HepG2 (cell line): ENCODE results near the gene CXCR5. TPM values are rescaled to one million over a fixed set of nuclear protein-coding genes. Genes with fewer than 3 reads are reported as not detected.

Experiments
- ATM ChIP-seq: fragments of 450-650 bp; IDR thresholded peaks from 2 replicates; pipeline ENCODE4 v1.7.1; 2017; ENCODE audit warnings: mild to moderate bottlenecking, borderline replicate concordance
- CCDC6 ChIP-seq: sonication (generic); formaldehyde crosslinking; IDR thresholded peaks from 2 replicates; pipeline ENCODE4 v1.8.1; 2022; ENCODE audit warnings: mild to moderate bottlenecking, missing genetic modification reagents, moderate library complexity
- ELF3 ChIP-seq: IDR thresholded peaks from 2 replicates; pipeline ENCODE4 v1.6.1; 2016; ENCODE audit warnings: missing genetic modification reagents, missing compliant biosample characterization
- EP300 ChIP-seq, 3 experiments: sonication (generic) in 1 of 3; formaldehyde crosslinking in 1 of 3; IDR thresholded peaks; 2 replicates each; pipeline versions ENCODE4 v1.5.1 to v1.6.1; 2011 to 2020; ENCODE audit warnings: low read depth in 2 of 3, low read length in 2 of 3, borderline replicate concordance in 1 of 3, improper control_type of control experiment in 1 of 3, mild to moderate bottlenecking in 1 of 3, missing genetic modification reagents in 1 of 3, moderate library complexity in 1 of 3
- ESRRA ChIP-seq: sonication (generic); formaldehyde crosslinking; IDR thresholded peaks from 2 replicates; pipeline ENCODE4 v1.5.1; 2020; ENCODE audit warnings: mild to moderate bottlenecking, low read depth, missing genetic modification reagents
- HOXD1 ChIP-seq: sonication (generic); formaldehyde crosslinking; IDR thresholded peaks from 2 replicates; pipeline ENCODE4 v1.5.0; 2020; ENCODE audit warnings: missing genetic modification reagents
- MED1 ChIP-seq: sonication (generic); formaldehyde crosslinking; IDR thresholded peaks from 2 replicates; pipeline ENCODE4 v1.4.0; 2020; ENCODE audit warnings: missing genetic modification reagents
- NCOR1 ChIP-seq: fragments of 200-600 bp; sonication (generic); IDR thresholded peaks from 2 replicates; pipeline ENCODE4 v1.7.0; 2017; ENCODE audit warnings: antibody characterized with exemption, low read length, borderline replicate concordance
- NR2F2 ChIP-seq: IDR thresholded peaks from 2 replicates; pipeline ENCODE4 v1.6.1; 2012; ENCODE audit warnings: low read depth, inconsistent platforms, borderline replicate concordance
- PBX3 ChIP-seq: sonication (generic); formaldehyde crosslinking; IDR thresholded peaks from 2 replicates; pipeline ENCODE4 v1.8.1; 2023; ENCODE audit warnings: missing genetic modification reagents, inconsistent platforms, borderline replicate concordance
- PCBP1 ChIP-seq: fragments of 200-400 bp; formaldehyde crosslinking; IDR thresholded peaks from 2 replicates; pipeline ENCODE4 v1.6.1; 2017; ENCODE audit warnings: mild to moderate bottlenecking, low read depth, low read length, borderline replicate concordance
- POLR2G ChIP-seq: fragments of 200-400 bp; formaldehyde crosslinking; IDR thresholded peaks from 2 replicates; pipeline ENCODE4 v1.6.1; 2018; ENCODE audit warnings: mild to moderate bottlenecking, low read depth, low read length, moderate library complexity
- YY1 ChIP-seq: IDR thresholded peaks from 2 replicates; pipeline ENCODE4 v1.6.1; 2011; ENCODE audit warnings: low read length, low read depth, moderate library complexity, mild to moderate bottlenecking; ENCODE audit not compliant: insufficient read depth, insufficient replicate concordance
- ZC3H13 ChIP-seq: sonication (generic); formaldehyde crosslinking; IDR thresholded peaks from 2 replicates; pipeline ENCODE4 v1.8.1; 2023; ENCODE audit warnings: mild to moderate bottlenecking, missing genetic modification reagents, moderate library complexity
- ZMYM4 ChIP-seq: sonication (generic); formaldehyde crosslinking; IDR thresholded peaks from 2 replicates; pipeline ENCODE4 v1.8.1; 2023; ENCODE audit warnings: mild to moderate bottlenecking, missing genetic modification reagents
- ZNF234 ChIP-seq: sonication (generic); formaldehyde crosslinking; conservative IDR thresholded peaks from 2 replicates; pipeline ENCODE4 v1.5.1; 2020; ENCODE audit warnings: mild to moderate bottlenecking, missing genetic modification reagents
- ZNF264 ChIP-seq: sonication (generic); formaldehyde crosslinking; IDR thresholded peaks from 2 replicates; pipeline ENCODE4 v1.4.0; 2020; ENCODE audit warnings: missing genetic modification reagents
- ZNF282 ChIP-seq: fragments of 450-650 bp; IDR thresholded peaks from 2 replicates; pipeline ENCODE4 v1.6.1; 2018; ENCODE audit not compliant: partially characterized antibody
- ZNF292 ChIP-seq: sonication (generic); formaldehyde crosslinking; IDR thresholded peaks from 2 replicates; pipeline ENCODE4 v1.8.1; 2022; ENCODE audit warnings: mild to moderate bottlenecking, low read depth, missing genetic modification reagents, borderline replicate concordance
- ZNF629 ChIP-seq: sonication (generic); formaldehyde crosslinking; conservative IDR thresholded peaks from 2 replicates; pipeline ENCODE4 v1.5.0; 2020; ENCODE audit warnings: missing genetic modification reagents
- ZNF780A ChIP-seq: sonication (generic); formaldehyde crosslinking; IDR thresholded peaks from 2 replicates; pipeline ENCODE4 v1.8.0; 2022; ENCODE audit warnings: mild to moderate bottlenecking, missing genetic modification reagents, moderate library complexity
- ZSCAN21 ChIP-seq: sonication (generic); formaldehyde crosslinking; IDR thresholded peaks from 2 replicates; pipeline ENCODE4 v1.8.0; 2022; ENCODE audit warnings: mild to moderate bottlenecking, missing genetic modification reagents, moderate library complexity, borderline replicate concordance
- ZSCAN25 ChIP-seq: sonication (generic); formaldehyde crosslinking; IDR thresholded peaks from 2 replicates; pipeline ENCODE4 v1.8.0; 2022; ENCODE audit warnings: mild to moderate bottlenecking, missing genetic modification reagents
- polyA plus RNA-seq, 8 experiments: library from polyadenylated mRNA; depleted of rRNA in 3 of 8; stranded (reverse) in 7 of 8; unstranded in 1 of 8; fragments of >200 nt; fragmentation: Illumina TruSeq in 4 of 8; extraction: Trizol in 4 of 8; gene quantifications; 2 replicates each; pipeline versions ENCODE4 v1.2.1 to v1.2.3, GENCODE V29; 2011 to 2016; ENCODE audit warnings: low read depth in 4 of 8, missing spikeins in 1 of 8, mixed read lengths in 1 of 8; ENCODE audit not compliant: insufficient read depth in 1 of 8
- total RNA-seq, 5 experiments: library from RNA; depleted of rRNA; stranded (reverse); fragments of >200 nt; fragmentation: Illumina TruSeq; extraction: Trizol; gene quantifications; 2 replicates each; pipeline ENCODE4 v1.2.3, GENCODE V29; 2016; ENCODE audit warnings: low read depth in 1 of 5
- TF ChIP-seq, protein P1 (sequence below): IDR thresholded peaks from 2 replicates; pipeline ENCODE4 v1.6.1; 2016; ENCODE audit warnings: missing biosample characterization, missing genetic modification reagents, low read depth
- TF ChIP-seq, protein P2 (sequence below): sonication (generic); formaldehyde crosslinking; IDR thresholded peaks from 2 replicates; pipeline ENCODE4 v1.4.0; 2020; ENCODE audit warnings: missing genetic modification reagents
- TF ChIP-seq, protein P3 (sequence below): sonication (generic); formaldehyde crosslinking; IDR thresholded peaks from 2 replicates; pipeline ENCODE4 v1.5.0; 2020; ENCODE audit warnings: mild to moderate bottlenecking, missing genetic modification reagents

CXCR5 gene
- total and polyA plus RNA-seq, 2 of the 13 experiments (the other 11 are each of a cell fraction or from before 2014, with no cell fraction given) = not detected

GRCh38 chr11:118930094-118930712 is 46.5 kb downstream of the CXCR5 start (continued):
- TF ChIP-seq, protein P1, sequence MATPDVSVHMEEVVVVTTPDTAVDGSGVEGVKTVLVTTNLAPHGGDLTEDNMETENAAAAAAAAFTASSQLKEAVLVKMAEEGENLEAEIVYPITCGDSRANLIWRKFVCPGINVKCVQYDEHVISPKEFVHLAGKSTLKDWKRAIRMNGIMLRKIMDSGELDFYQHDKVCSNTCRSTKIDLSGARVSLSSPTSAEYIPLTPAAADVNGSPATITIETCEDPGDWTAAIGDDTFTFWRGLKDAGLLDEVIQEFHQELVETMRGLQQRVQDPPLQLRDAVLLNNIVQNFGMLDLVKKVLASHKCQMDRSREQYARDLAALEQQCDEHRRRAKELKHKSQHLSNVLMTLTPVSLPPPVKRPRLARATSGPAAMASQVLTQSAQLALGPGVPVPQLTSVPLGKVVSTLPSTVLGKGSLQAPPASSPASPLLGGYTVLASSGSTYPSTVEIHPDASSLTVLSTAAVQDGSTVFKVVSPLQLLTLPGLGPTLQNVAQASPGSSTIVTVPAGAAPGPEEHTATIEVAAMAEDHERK (CRISPR knock-in tag) = no peak
- TF ChIP-seq ZNF292 (CRISPR knock-in tag) = no peak
- TF ChIP-seq ZNF234 (CRISPR knock-in tag) = no peak
- TF ChIP-seq ZSCAN25 (CRISPR knock-in tag) = peak; percentile 68
- TF ChIP-seq PBX3 (CRISPR knock-in tag) = no peak
- TF ChIP-seq NCOR1 = no peak
- TF ChIP-seq ZSCAN21 (CRISPR knock-in tag) = no peak
- TF ChIP-seq PCBP1 = no peak
- TF ChIP-seq MED1 (CRISPR knock-in tag) = peak; percentile 34; the same call in 1 of the 2 replicates
- no peak for TF ChIP-seq ESRRA (CRISPR knock-in tag)
- TF ChIP-seq EP300 (IDR thresholded peaks at IDR 0.05; ENCODE audit: low read depth in 2 of 2, low read length in 2 of 2) = no peak
- TF ChIP-seq EP300 (CRISPR knock-in tag; IDR thresholded peaks at IDR 0.05; ENCODE audit: borderline replicate concordance) = no peak
- TF ChIP-seq ZNF282 = no peak
- TF ChIP-seq HOXD1 (CRISPR knock-in tag) = no peak
- no peak for TF ChIP-seq ZNF629 (CRISPR knock-in tag)
- TF ChIP-seq CCDC6 (CRISPR knock-in tag) = no peak
- no peak for TF ChIP-seq POLR2G
- TF ChIP-seq NR2F2 = no peak; the same call in 1 of the 2 replicates
- TF ChIP-seq YY1 = peak; percentile 25
- TF ChIP-seq ZC3H13 (CRISPR knock-in tag) = no peak
- no peak for TF ChIP-seq ELF3 (CRISPR knock-in tag)
- TF ChIP-seq, protein P2, sequence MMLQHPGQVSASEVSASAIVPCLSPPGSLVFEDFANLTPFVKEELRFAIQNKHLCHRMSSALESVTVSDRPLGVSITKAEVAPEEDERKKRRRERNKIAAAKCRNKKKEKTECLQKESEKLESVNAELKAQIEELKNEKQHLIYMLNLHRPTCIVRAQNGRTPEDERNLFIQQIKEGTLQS = no peak
- TF ChIP-seq ZMYM4 = 0 out of 2 replicates have a peak, but pooled peaks have one; percentile 15
- TF ChIP-seq, protein P3, sequence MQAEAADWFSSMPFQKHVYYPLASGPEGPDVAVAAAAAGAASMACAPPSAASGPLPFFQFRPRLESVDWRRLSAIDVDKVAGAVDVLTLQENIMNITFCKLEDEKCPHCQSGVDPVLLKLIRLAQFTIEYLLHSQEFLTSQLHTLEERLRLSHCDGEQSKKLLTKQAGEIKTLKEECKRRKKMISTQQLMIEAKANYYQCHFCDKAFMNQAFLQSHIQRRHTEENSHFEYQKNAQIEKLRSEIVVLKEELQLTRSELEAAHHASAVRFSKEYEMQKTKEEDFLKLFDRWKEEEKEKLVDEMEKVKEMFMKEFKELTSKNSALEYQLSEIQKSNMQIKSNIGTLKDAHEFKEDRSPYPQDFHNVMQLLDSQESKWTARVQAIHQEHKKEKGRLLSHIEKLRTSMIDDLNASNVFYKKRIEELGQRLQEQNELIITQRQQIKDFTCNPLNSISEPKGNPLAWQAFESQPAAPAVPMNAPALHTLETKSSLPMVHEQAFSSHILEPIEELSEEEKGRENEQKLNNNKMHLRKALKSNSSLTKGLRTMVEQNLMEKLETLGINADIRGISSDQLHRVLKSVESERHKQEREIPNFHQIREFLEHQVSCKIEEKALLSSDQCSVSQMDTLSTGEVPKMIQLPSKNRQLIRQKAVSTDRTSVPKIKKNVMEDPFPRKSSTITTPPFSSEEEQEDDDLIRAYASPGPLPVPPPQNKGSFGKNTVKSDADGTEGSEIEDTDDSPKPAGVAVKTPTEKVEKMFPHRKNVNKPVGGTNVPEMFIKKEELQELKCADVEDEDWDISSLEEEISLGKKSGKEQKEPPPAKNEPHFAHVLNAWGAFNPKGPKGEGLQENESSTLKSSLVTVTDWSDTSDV (CRISPR knock-in tag) = no peak
- TF ChIP-seq ZNF264 (CRISPR knock-in tag) = no peak
- TF ChIP-seq ATM = no peak
- no peak for TF ChIP-seq ZNF780A (CRISPR knock-in tag)
